ENCODE data around the gene PARP4. TPM values are rescaled to one million over a fixed set of nuclear protein-coding genes. Genes with fewer than 3 reads are reported as not detected.
"Not testable (repeated sequence)": the region's sequence is repeated elsewhere in the genome, so short reads cannot be mapped to it uniquely, and the experiment has no call there.

The PARP4 gene
- total RNA-seq, 1 experiment from 2014 or later: 21.4 TPM

DNA sequence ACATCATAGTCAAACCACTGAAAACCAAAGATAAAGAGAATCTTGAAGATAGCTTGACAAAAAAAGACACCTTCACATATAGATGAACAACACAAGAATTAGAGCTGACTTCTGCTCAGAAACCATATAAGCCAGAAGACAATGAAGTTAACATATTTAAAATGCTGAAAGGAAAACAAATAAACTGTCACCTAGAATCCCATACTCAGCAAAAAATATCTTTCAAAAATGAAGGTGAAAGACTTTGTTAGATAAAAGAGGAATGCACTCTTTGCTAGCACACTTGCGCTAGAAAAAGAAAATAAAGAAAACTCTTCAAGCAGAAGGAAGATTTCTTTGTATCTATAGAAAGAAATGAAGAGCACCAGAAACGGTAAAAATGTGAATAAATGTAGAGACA lies 49.5 kb downstream of the PARP4 start:
- DNase-seq (ENCODE audit: low read depth): no peak
- in situ Hi-C loops (cut with HindIII; ENCODE audit: low pct_unique_long_range_greater_than_20kb, low sequenced_read_pairs): no loop called here

- in situ Hi-C loops (cut with HindIII; ENCODE audit: low pct_unique_long_range_greater_than_20kb, low sequenced_read_pairs): no loop called here
Measured at GRCh38 chr13:24460256-24460655, 52.3 kb downstream of the PARP4 start.

GRCh38 chr13:24459726-24460125 lies 52.9 kb downstream of the PARP4 start:
- DNase-seq (ENCODE audit: low read depth): no peak
- in situ Hi-C loops (cut with HindIII; ENCODE audit: low pct_unique_long_range_greater_than_20kb, low sequenced_read_pairs): no loop called here

More at GRCh38 chr13:24460256-24460655, 52.3 kb downstream of the PARP4 start:
- DNase-seq (ENCODE audit: low read depth): no peak

GRCh38 chr13:24459234-24459633 lies 53.3 kb downstream of the PARP4 start:
- in situ Hi-C loops (cut with HindIII; ENCODE audit: low pct_unique_long_range_greater_than_20kb, low sequenced_read_pairs): no loop called here
- no peak for DNase-seq (ENCODE audit: low read depth)

GRCh38 chr13:24458736-24459135 lies 53.8 kb downstream of the PARP4 start:
- DNase-seq (ENCODE audit: low read depth): no peak
- in situ Hi-C loops (cut with HindIII; ENCODE audit: low pct_unique_long_range_greater_than_20kb, low sequenced_read_pairs): no loop called here

DNA sequence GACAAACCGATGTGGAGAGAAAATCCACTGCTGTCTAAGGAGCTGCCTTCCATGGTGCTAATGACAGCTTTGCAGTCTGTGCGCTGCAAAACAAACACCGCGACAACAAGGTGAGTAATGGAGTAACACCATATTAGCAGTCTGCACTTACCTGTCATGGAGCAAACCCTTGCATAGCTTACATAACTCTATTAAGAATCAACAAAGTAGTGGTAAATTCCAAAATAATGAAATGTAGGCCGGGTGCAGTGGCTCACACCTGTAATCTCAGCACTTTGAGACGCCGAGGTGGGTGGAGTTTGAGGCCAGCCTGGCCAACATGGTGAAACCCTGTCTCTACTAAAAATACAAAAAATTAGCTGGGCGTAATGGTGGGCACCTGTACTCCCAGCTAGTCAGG lies 56.2 kb downstream of the PARP4 start:
- no peak for DNase-seq (ENCODE audit: low read depth)
- in situ Hi-C loops (cut with HindIII; ENCODE audit: low pct_unique_long_range_greater_than_20kb, low sequenced_read_pairs): no loop called here

DNA sequence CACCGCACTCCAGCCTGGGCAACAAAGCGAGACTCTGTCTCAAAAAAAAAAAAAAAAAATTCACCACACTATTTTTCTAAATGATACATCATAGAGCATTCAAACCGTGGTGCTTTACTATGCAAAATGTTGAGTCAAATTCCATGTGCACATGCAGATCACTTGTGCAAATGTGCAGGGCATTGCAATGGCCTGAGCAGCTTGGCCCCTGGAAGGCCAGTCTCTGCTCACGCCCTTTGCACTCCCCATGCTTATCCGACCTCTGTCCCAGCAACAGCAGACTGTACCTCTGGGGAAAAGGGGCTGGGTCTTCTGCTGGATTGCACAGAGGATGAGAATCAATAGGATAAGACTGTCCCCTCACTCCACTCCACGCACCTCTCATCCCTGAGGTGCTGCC lies 58.5 kb downstream of the PARP4 start:
- in situ Hi-C loops (cut with HindIII; ENCODE audit: low pct_unique_long_range_greater_than_20kb, low sequenced_read_pairs): no loop called here
- no peak for DNase-seq (ENCODE audit: low read depth)

DNA sequence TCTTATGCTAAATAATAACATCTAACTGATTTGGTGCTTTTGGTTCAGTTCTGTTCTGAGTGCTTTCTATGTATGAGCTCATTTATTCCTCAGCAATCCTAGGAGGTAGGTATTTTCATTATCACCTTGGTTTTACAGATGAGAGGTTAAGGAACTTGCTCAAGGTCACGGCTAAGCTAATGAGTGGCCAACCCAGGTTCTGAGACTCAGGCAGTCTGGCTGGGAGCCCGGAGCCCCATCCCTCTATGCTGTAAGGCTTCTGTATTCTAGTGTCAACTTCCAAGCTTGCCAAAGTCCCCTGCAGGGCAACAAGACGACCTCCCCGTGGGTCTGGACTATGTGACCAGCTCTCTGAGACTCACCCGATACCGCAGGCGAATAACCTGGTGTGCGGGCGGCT lies 60.5 kb downstream of the PARP4 start:
- DNase-seq (ENCODE audit: low read depth): no peak
- in situ Hi-C loops (cut with HindIII; ENCODE audit: low pct_unique_long_range_greater_than_20kb, low sequenced_read_pairs): no loop called here

GRCh38 chr13:24450530-24450929 lies 62.0 kb downstream of the PARP4 start:
- in situ Hi-C loops (cut with HindIII; ENCODE audit: low pct_unique_long_range_greater_than_20kb, low sequenced_read_pairs): no loop called here
- no peak for DNase-seq (ENCODE audit: low read depth)

DNA sequence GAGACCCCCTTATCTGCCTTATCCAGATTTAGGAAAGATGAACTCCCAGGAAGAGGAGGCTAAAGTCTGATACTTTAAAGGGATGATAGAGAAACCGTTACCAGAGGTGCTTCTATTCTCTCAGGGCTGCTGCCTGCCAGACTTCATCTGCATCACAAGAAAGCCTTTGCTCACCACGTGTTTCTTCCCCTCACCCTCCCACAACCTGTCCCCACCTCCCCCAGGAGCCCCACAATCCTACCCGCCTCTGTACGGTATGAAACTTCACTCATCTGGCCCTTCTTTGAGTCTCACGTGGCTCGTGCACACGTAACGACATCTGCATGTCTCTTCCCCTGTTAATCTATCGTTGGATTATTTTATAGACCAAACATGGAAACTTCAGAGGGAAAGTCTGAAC lies 67.7 kb downstream of the PARP4 start:
- DNase-seq (ENCODE audit: low read depth); in situ Hi-C loops (cut with HindIII; ENCODE audit: low pct_unique_long_range_greater_than_20kb, low sequenced_read_pairs): not testable (repeated sequence)

DNA sequence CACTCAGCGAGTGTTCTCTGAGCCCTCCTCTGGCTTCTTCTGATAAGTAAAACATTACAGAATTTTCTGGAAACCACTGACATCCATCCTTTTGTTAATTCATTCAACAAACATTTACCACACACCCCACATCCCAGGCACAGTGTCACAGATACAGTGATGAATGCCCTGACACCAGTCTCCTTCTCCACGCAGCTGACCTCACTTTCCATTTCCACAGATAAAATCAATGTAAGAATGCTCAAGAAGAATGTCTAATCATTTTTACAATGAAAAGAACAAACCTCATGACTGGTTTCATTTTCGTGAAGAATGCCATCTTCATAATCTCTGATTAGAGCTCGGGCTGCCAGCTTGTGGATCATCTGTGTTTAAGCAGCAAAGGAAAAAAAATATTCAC lies 69.2 kb downstream of the PARP4 start:
- in situ Hi-C loops (cut with HindIII; ENCODE audit: low pct_unique_long_range_greater_than_20kb, low sequenced_read_pairs): no loop called here
- no peak for DNase-seq (ENCODE audit: low read depth)

DNA sequence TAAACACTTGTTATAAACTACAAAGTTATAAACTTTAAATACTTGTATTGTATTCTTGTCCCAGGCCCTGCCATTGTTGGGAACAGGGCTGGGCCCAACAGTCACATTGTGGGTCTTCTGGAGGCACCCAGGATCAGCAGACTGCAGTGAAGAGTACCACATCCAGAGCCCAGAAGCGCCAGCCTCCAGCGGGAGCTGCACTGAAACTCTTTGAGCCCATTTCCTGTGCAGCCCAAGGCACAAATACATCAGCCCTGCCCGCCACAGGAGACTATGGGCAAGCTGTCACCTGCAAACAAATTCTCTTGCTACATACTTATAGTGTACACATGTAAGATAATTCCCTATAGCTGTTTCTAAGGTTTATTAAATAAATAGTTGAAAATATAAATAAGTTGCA lies 86.5 kb downstream of the PARP4 start:
- DNase-seq (ENCODE audit: low read depth); in situ Hi-C loops (cut with HindIII; ENCODE audit: low pct_unique_long_range_greater_than_20kb, low sequenced_read_pairs): not testable (repeated sequence)

DNA sequence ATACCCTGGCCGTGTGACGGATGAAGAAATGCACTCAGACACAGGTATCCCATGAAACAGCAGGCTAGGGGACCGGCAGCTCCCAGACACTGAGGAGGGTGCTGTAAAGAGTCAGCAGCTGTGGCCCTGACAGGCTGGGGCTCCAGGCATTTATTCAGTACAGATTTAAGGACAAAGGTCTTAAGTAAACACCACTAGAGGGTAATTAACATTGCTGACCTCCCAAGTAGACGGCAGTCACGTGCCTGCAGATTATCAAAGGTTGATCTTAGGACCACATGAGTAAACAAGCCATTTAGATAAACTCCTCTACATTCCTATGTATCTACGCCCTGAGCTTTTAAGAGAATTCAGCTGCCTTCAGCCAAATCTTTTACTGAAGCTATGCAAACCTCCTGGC lies 92.9 kb downstream of the PARP4 start:
- DNase-seq (ENCODE audit: low read depth); in situ Hi-C loops (cut with HindIII; ENCODE audit: low pct_unique_long_range_greater_than_20kb, low sequenced_read_pairs): not testable (repeated sequence)

GRCh38 chr13:24407844-24408243 lies 104.7 kb downstream of the PARP4 start:
- DNase-seq (ENCODE audit: low read depth): no peak
- in situ Hi-C loops (cut with HindIII; ENCODE audit: low pct_unique_long_range_greater_than_20kb, low sequenced_read_pairs): no loop called here

DNA sequence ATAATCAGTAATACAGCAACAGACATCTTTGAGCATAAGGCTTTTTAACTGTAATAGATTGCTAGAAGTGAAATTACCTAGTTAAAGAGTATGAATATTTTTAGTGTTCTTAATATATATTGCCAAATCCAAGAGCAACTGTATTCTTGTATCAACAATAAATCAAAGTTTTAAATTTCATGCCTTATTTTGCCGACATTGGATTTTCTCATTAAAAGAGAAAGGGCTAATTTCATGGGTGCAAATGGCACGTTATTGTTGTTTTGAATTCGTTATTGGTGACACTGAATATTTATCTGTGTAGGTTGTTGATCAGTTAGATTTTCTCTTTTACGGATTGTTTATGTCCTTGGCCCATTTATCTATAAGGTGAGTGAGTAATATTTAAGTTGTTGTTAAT lies 106.1 kb downstream of the PARP4 start:
- DNase-seq (ENCODE audit: low read depth): no peak
- in situ Hi-C loops (cut with HindIII; ENCODE audit: low pct_unique_long_range_greater_than_20kb, low sequenced_read_pairs): no loop called here

- DNase-seq (ENCODE audit: low read depth): no peak
- in situ Hi-C loops (cut with HindIII; ENCODE audit: low pct_unique_long_range_greater_than_20kb, low sequenced_read_pairs): no loop called here
Measured at GRCh38 chr13:24396821-24397220, 115.8 kb downstream of the PARP4 start.

GRCh38 chr13:24392972-24393371 lies 119.6 kb downstream of the PARP4 start:
- in situ Hi-C loops (cut with HindIII; ENCODE audit: low pct_unique_long_range_greater_than_20kb, low sequenced_read_pairs): no loop called here
- DNase-seq (ENCODE audit: low read depth): no peak

DNA sequence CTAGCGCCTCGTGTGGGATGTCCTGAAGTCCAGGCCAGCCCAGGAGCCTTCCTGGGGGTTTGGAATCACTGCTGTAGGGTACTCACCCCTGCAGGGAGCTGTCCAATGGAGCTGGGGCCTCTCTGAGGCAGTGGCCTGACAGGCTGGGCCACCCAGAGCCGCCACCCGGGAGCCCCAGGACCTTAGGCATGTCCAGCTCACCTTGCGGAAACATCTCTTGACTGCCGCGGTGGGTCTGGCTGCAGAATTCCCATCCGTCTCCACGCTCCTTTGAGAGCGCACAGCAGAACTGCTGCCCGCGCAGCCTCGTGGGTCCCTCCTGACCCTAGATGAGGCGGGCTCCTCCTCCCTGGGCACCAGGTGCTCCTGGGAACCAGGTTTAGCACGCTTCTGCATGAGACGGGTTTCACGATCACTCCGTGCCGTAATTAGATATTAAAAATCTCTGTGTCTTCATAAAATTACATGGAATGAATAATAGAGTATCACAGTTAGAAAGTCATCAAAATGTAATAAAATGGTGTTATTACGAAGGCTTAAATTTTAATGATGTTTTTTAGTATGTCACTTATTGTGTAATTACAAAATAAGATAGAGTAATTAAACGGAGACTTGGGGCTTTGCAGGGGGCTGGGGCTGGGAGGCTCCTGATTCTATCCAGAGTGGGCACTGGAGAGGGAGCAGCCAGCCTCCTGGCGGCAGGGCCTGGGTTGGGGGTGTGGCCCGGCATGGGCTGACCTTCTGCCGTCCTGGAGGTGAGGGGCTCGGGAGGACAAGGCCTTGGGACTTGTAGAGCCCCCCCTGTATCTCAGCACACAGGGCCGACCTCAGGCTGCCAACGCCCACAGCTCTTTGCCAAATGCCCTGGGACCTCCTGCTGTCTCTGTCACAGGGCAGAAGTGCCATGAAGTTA lies 120.6 kb downstream of the PARP4 start:
- DNase-seq (ENCODE audit: low read depth); in situ Hi-C loops (cut with HindIII; ENCODE audit: low pct_unique_long_range_greater_than_20kb, low sequenced_read_pairs): not testable (repeated sequence)

DNA sequence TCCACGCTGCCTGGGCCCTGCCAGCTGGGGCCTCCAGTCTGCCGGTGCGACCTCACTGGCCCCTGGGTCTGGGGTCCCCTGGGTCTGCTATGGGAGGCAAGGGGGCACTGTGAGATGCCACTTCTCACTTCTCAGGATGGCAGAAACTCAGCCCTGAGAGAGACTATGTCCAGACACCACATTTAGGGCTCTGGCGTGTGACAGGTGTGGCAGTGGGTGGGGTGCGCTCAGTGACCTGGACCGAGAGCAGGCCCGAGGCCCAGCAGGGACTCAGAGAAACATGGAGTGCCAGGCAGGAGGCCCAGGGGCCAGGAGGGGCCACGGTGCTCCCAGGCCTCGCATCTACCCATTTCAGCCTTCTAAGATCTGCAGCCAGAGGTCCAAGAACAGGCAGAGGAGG lies 121.8 kb downstream of the PARP4 start:
- in situ Hi-C loops (cut with HindIII; ENCODE audit: low pct_unique_long_range_greater_than_20kb, low sequenced_read_pairs); DNase-seq (ENCODE audit: low read depth): not testable (repeated sequence)

- in situ Hi-C loops (cut with HindIII; ENCODE audit: low pct_unique_long_range_greater_than_20kb, low sequenced_read_pairs): no loop called here
- DNase-seq (ENCODE audit: low read depth): no peak
Measured at GRCh38 chr13:24389506-24389905, 123.1 kb downstream of the PARP4 start.

All from Caki2 (cell line).